CD14-positive monocyte (primary cell): ENCODE data around the gene CMTM8. TPM values are rescaled to one million over a fixed set of nuclear protein-coding genes. Genes with fewer than 3 reads are reported as not detected.

Experiments
- DNase-seq, 3 donors: peaks; one replicate each; pipeline ENCODE4 v3.0.0-alpha.2; 2011 to 2022
- H2AFZ ChIP-seq: 2 replicates; pipeline ENCODE4 v1.6.0; 2012; ENCODE audit warnings: mild to moderate bottlenecking, low read depth, low read length, inconsistent platforms; ENCODE audit not compliant: insufficient read depth, poor library complexity, severe bottlenecking
- H3K27ac ChIP-seq, 2 donors: 1 replicate in 1 of 2; 2 replicates in 1 of 2; pipeline ENCODE4 v1.5.1; 2012 to 2013; ENCODE audit warnings: low read length in 2 of 2, control low read depth in 1 of 2, inconsistent platforms in 1 of 2, low read depth in 1 of 2, mild to moderate bottlenecking in 1 of 2
- H3K27me3 ChIP-seq, 2 donors: one replicate each; pipeline versions ENCODE4 v1.6.0 to v1.6.1; 2011 to 2013; ENCODE audit warnings: low read length in 2 of 2; ENCODE audit not compliant: control insufficient read depth in 2 of 2, insufficient read depth in 2 of 2
- H3K36me3 ChIP-seq, 2 donors: replicated peaks in 1 of 2; 1 replicate in 1 of 2; 2 replicates in 1 of 2; pipeline versions ENCODE4 v1.5.1 to v1.6.1; 2012 to 2013; ENCODE audit warnings: low read length in 2 of 2, control low read depth in 1 of 2, inconsistent platforms in 1 of 2, mild to moderate bottlenecking in 1 of 2; ENCODE audit not compliant: insufficient read depth in 2 of 2, control insufficient read depth in 1 of 2
- H3K4me1 ChIP-seq, 2 donors: 1 replicate in 1 of 2; 2 replicates in 1 of 2; pipeline versions ENCODE4 v1.5.1 to v1.6.1; 2012 to 2013; ENCODE audit warnings: low read length in 2 of 2, control low read depth in 1 of 2, inconsistent platforms in 1 of 2, mild to moderate bottlenecking in 1 of 2, moderate library complexity in 1 of 2; ENCODE audit not compliant: insufficient read depth in 2 of 2, control insufficient read depth in 1 of 2
- H3K4me2 ChIP-seq: replicated peaks from 2 replicates; pipeline ENCODE3; 2012; ENCODE audit warnings: low read length, moderate library complexity, mild to moderate bottlenecking; ENCODE audit not compliant: poor library complexity, severe bottlenecking; ENCODE audit errors: extremely low read depth
- H3K4me3 ChIP-seq, 3 experiments: fragments of 200-600 bp in 1 of 3; sonication (generic) in 1 of 3; replicated peaks in 1 of 3; 1 replicate in 2 of 3; 2 replicates in 1 of 3; pipeline ENCODE4 v1.5.1; 2011 to 2013; ENCODE audit warnings: low read length in 3 of 3, mild to moderate bottlenecking in 3 of 3, control low read depth in 2 of 3, low read depth in 2 of 3, inconsistent platforms in 1 of 3, moderate library complexity in 1 of 3
- H3K79me2 ChIP-seq: 2 replicates; pipeline ENCODE4 v1.6.0; 2012; ENCODE audit warnings: mild to moderate bottlenecking, control low read depth, inconsistent platforms, low read length, moderate library complexity; ENCODE audit not compliant: insufficient read depth
- H3K9ac ChIP-seq: 2 replicates; pipeline ENCODE4 v1.6.0; 2017; ENCODE audit warnings: low read length, mild to moderate bottlenecking; ENCODE audit not compliant: insufficient read depth, poor library complexity, severe bottlenecking
- H3K9me3 ChIP-seq, 2 donors: replicated peaks in 1 of 2; 1 replicate in 1 of 2; 2 replicates in 1 of 2; pipeline versions ENCODE4 v1.5.1 to v1.6.1; 2012 to 2013; ENCODE audit warnings: low read length in 2 of 2, control low read depth in 1 of 2; ENCODE audit not compliant: control insufficient read depth in 1 of 2, insufficient read depth in 1 of 2
- H4K20me1 ChIP-seq: 2 replicates; pipeline ENCODE4 v1.6.0; 2012; ENCODE audit warnings: mild to moderate bottlenecking, low read length, control low read depth, moderate library complexity; ENCODE audit not compliant: insufficient read depth
- H3K27ac Mint-ChIP-seq, 7 donors: one replicate each; pipeline ENCODE4 v1.8.0; 2020; ENCODE audit warnings: mild to moderate bottlenecking in 7 of 7, mixed read lengths in 7 of 7, moderate library complexity in 6 of 7, inconsistent platforms in 2 of 7
- H3K27me3 Mint-ChIP-seq, 3 donors: one replicate each; pipeline ENCODE4 v1.8.0; 2021 to 2022; ENCODE audit warnings: low read depth in 3 of 3, mild to moderate bottlenecking in 3 of 3, mixed read lengths in 3 of 3, moderate library complexity in 3 of 3, inconsistent platforms in 1 of 3
- H3K36me3 Mint-ChIP-seq, 2 donors: one replicate each; pipeline ENCODE4 v1.8.0; 2020; ENCODE audit warnings: mixed read lengths in 2 of 2, inconsistent platforms in 1 of 2, mild to moderate bottlenecking in 1 of 2
- H3K4me1 Mint-ChIP-seq: one replicate; pipeline ENCODE4 v1.8.0; 2020; ENCODE audit warnings: mild to moderate bottlenecking, mixed read lengths
- H3K4me3 Mint-ChIP-seq, 2 donors: one replicate each; pipeline ENCODE4 v1.8.0; 2020; ENCODE audit warnings: mild to moderate bottlenecking in 2 of 2, mixed read lengths in 2 of 2, moderate library complexity in 1 of 2
- H3K9me3 Mint-ChIP-seq, 7 donors: one replicate each; pipeline ENCODE4 v1.8.0; 2020 to 2022; ENCODE audit warnings: mixed read lengths in 7 of 7, mild to moderate bottlenecking in 6 of 7, moderate library complexity in 6 of 7, inconsistent platforms in 2 of 7
- CTCF ChIP-seq: fragments of 200-600 bp; IDR thresholded peaks from one replicate; pipeline ENCODE4 v1.8.0; 2022; ENCODE audit warnings: antibody characterized with exemption, mild to moderate bottlenecking
- WGBS: methylation state at CpG from one replicate; pipeline ENCODE4 v1.1.5; 2013; ENCODE audit warnings: missing lambda C conversion rate; ENCODE audit not compliant: insufficient coverage; 5-methylcytosine and 5-hydroxymethylcytosine counted together
- intact Hi-C, 2 donors: fragments of 100-400 bp; cut with micrococcal nuclease; formaldehyde crosslinking; loops; one replicate each; pipeline versions ENCODE4 v1.15.0 to v1.15.1; 2023
- polyA plus RNA-seq, 3 donors: library from polyadenylated mRNA; depleted of rRNA in 1 of 3; unstranded in 2 of 3; stranded (reverse) in 1 of 3; fragments of 300-500 nt in 2 of 3; fragments of >200 nt in 1 of 3; fragmentation: Illumina TruSeq in 2 of 3; gene quantifications; 1 replicate in 2 of 3; 2 replicates in 1 of 3; pipeline ENCODE4 v1.2.3, GENCODE V29; 2012 to 2021

CMTM8 gene
- polyA plus RNA-seq, 3 donors = 0.46 to 2.5 (median 0.94) TPM

GRCh38 chr3:32413845-32414521 is 175.5 kb downstream of the CMTM8 start:
- no peak for TF ChIP-seq CTCF
- H2AFZ ChIP-seq = no peak overlapping the region
- intact Hi-C loops = no loop called here
- Mint-ChIP-seq H3K4me1 (peaks cover 66% of the 10 kb centered on the region), H3K36me3 (peaks cover 11 to 26% of the 10 kb centered on the region in 2 donors), H3K27ac (peak overlapping the region; percentile 85 to 89 (median 87)), H3K9me3 (no peaks in the 10 kb centered on the region), H3K4me3 (peak overlapping the region; percentile 7 to 69), H3K27me3 (peaks cover 0 to 2% (median 0%) of the 10 kb centered on the region in 3 donors)
- peaks cover 55% of the 10 kb centered on the region for H4K20me1 ChIP-seq
- 100% methylated on average over 4 of the region's 10 CpGs for WGBS
- no peaks in the 10 kb centered on the region for H3K36me3 ChIP-seq
- peak overlapping the region; percentile 29 for H3K9ac ChIP-seq
- H3K4me3 ChIP-seq = peak overlapping the region in 1 of 3 experiments; percentile 51
- H3K4me2 ChIP-seq = peak overlapping the region; percentile 46
- no peak for DNase-seq
- no peaks in the 10 kb centered on the region for H3K27me3 ChIP-seq
- peak overlapping the region; percentile 40 to 85 for H3K27ac ChIP-seq
- peaks cover 100% of the 10 kb centered on the region for H3K79me2 ChIP-seq
- no peaks in the 10 kb centered on the region for H3K9me3 ChIP-seq
- peaks cover 44 to 50% of the 10 kb centered on the region in 2 donors for H3K4me1 ChIP-seq

GRCh38 chr3:32414522-32415202 is 176.2 kb downstream of the CMTM8 start:
- Histone ChIP-seq H3K9me3 (no peaks in the 10 kb centered on the region), H3K4me1 (peaks cover 42 to 50% of the 10 kb centered on the region in 2 donors)

More at GRCh38 chr3:32414522-32415202, 176.2 kb downstream of the CMTM8 start:
- peak overlapping the region; percentile 29 for H3K9ac ChIP-seq
- no peaks in the 10 kb centered on the region for H3K27me3 ChIP-seq
- H3K36me3 ChIP-seq = no peaks in the 10 kb centered on the region
- Mint-ChIP-seq H3K4me1 (peaks cover 66% of the 10 kb centered on the region), H3K9me3 (peaks cover 0 to 3% (median 0%) of the 10 kb centered on the region in 7 donors), H3K27ac (peak overlapping the region; percentile 85 to 89 (median 87)), H3K4me3 (peak overlapping the region; percentile 7 to 69), H3K36me3 (peaks cover 11 to 26% of the 10 kb centered on the region in 2 donors), H3K27me3 (peaks cover 0 to 2% (median 0%) of the 10 kb centered on the region in 3 donors)
- peak overlapping the region; percentile 46 for H3K4me2 ChIP-seq
- H4K20me1 ChIP-seq = peaks cover 55% of the 10 kb centered on the region
- H3K27ac ChIP-seq = peak overlapping the region; percentile 47 to 85
- peak in 2 of 3 donors; percentile 46 to 62 for DNase-seq
- 27% methylated on average over 3 of the region's 6 CpGs for WGBS
- no peak overlapping the region for H2AFZ ChIP-seq
- peak overlapping the region in 1 of 3 experiments; percentile 51 for H3K4me3 ChIP-seq
- no peak for TF ChIP-seq CTCF
- peaks cover 99% of the 10 kb centered on the region for H3K79me2 ChIP-seq
- intact Hi-C loops = no loop called here
